Esophagus squamous epithelium (tissue), 4 donors: ENCODE results near the gene POLR2H.

Source experiments
- POLR2A ChIP-seq, 4 donors: fragments of 450-650 bp; IDR thresholded peaks; one replicate each; pipeline ENCODE4 v1.6.1; 2017; ENCODE audit warnings: antibody characterized with exemption in 4 of 4, mild to moderate bottlenecking in 4 of 4, moderate library complexity in 3 of 4
- TF ChIP-seq, protein P1 (sequence below), 6 experiments: fragments of 450-650 bp in 4 of 6; fragments of 200-600 bp in 2 of 6; sonication (generic) in 2 of 6; IDR thresholded peaks; one replicate each; pipeline ENCODE4 v1.5.1; 2016 to 2019; ENCODE audit warnings: antibody characterized with exemption in 6 of 6, mild to moderate bottlenecking in 4 of 6, moderate library complexity in 4 of 6

DNA sequence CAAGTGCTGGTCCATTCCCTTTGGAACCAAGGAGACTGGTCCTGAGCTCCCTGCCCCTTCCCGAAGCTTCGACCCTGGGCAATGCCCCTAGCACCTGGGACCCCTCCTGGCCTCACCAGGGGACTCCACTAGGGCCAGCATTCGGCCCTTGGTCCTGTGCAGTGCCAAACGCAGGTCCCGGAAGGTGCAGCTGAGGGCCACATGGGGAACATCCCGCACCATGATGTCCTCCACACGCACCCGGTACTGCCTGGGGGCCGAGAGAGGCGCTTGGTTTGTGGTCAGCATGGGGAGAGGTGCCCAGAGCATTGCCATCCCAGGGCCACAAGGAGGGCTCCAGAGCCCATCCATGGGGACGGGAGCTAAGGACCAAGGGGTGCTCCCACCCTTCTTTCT, 8.0 kb upstream of the POLR2H start:
- TF ChIP-seq, protein P1, sequence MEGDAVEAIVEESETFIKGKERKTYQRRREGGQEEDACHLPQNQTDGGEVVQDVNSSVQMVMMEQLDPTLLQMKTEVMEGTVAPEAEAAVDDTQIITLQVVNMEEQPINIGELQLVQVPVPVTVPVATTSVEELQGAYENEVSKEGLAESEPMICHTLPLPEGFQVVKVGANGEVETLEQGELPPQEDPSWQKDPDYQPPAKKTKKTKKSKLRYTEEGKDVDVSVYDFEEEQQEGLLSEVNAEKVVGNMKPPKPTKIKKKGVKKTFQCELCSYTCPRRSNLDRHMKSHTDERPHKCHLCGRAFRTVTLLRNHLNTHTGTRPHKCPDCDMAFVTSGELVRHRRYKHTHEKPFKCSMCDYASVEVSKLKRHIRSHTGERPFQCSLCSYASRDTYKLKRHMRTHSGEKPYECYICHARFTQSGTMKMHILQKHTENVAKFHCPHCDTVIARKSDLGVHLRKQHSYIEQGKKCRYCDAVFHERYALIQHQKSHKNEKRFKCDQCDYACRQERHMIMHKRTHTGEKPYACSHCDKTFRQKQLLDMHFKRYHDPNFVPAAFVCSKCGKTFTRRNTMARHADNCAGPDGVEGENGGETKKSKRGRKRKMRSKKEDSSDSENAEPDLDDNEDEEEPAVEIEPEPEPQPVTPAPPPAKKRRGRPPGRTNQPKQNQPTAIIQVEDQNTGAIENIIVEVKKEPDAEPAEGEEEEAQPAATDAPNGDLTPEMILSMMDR (IDR thresholded peaks at IDR 0.05) = no peak
- no peak for TF ChIP-seq POLR2A (IDR thresholded peaks at IDR 0.05)
